ENCODE data around the gene CRABP1. TPM values are rescaled to one million over a fixed set of nuclear protein-coding genes. Genes with fewer than 3 reads are reported as not detected.

CRABP1 gene
- total RNA-seq (2021; ENCODE audit: unreplicated experiment) (0.47 TPM), Bru-seq, nascent RNA (not detected), BruChase-seq, experiment 1, labeled RNA remaining after a 6-hour chase (not detected), BruChase-seq, experiment 2, labeled RNA remaining after a 2-hour chase (percentile 8 among the genes with signal in this experiment)
- not detected in 2 replicates for polyA plus RNA-seq (2012)
- long read RNA-seq = 0 reads

DNA sequence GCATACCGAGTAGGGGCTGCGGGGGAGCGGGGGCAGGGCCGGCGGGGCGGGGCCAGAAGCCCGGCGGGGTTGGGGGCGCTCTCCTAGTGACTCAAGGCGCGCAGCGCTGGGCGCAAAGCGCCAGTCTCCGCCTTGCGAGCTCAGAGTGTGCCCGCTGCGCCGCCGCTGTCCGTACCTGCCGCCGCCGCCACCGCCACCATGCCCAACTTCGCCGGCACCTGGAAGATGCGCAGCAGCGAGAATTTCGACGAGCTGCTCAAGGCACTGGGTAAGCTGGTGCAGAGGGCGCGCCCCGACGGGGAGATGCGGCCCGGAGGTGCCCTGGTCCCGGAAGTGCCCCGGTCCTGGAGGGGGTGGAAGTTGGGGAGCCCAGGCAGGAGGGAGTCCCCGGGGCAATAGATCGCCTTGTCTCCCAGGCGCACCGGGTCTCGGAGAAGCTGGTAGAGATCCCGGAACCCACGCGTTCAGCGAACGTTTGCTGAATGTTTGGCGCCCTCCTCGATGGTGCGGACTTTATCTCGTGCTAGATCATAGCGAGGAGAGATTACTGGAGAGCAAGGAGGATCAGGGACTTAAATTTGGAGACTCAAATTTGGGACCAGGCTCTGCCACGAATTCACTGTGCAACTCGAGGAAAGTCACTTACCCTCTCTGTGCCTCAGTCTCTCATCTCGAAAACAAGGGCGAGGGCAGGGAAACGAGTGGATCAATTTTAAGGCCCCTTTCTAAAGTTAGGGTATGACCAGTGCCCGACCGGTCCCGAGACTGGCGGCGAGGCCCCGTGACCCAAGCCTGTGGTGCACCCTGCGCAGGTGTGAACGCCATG, at the start of gene CRABP1:
CRABP1 (plus strand) TSS at position 123 of the 826 bp plus-strand sequence; CDS start at position 199, 76 bp downstream.
- intact Hi-C loops (cut with micrococcal nuclease) = no loop called here
- H3K27me3 ChIP-seq (ENCODE audit: insufficient read depth, low read length) = peaks cover 15% of the 10 kb centered on the region

More for the DNA sequence above, at the start of gene CRABP1:
- CTCF ChIA-PET = no interaction called here
- Histone ChIP-seq H3K4me3 (replicated peaks in 1 of 2; ENCODE audit: low read depth in 1 of 2, low read length in 2 of 2) (no peak within 1 kb of the TSS), H4K20me1 (ENCODE audit: insufficient read depth) (no peaks in the 10 kb centered on the region), H3K9me3 (ENCODE audit: control insufficient read depth in 1 of 2, insufficient read depth in 1 of 2, low read depth in 1 of 2, low read length in 2 of 2) (no peaks in the 10 kb centered on the region), H3K79me2 (ENCODE audit: insufficient read depth, low read length) (no peaks in the 10 kb centered on the region), H2AFZ (ENCODE audit: low read depth, low read length, poor library complexity, severe bottlenecking) (no peak within 1 kb of the TSS), H3K9me2 (ENCODE audit: insufficient read depth) (no peaks in the 10 kb centered on the region), H3K4me2 (ENCODE audit: low read length) (no peak within 1 kb of the TSS), H3K36me3 (ENCODE audit: control insufficient read depth in 1 of 2, insufficient read depth in 2 of 2, low read length in 2 of 2) (no peaks in the 10 kb centered on the region), H3K4me1 (ENCODE audit: control insufficient read depth in 1 of 2, insufficient read depth in 2 of 2, low read length in 2 of 2) (no peaks in the 10 kb centered on the region), H3K9ac (ENCODE audit: low read length) (no peak within 1 kb of the TSS), H3K27ac (ENCODE audit: low read depth, low read length) (no peak within 1 kb of the TSS)
- POLR2A ChIA-PET = no interaction called here
- RAD21 ChIA-PET (ENCODE audit: low non-redundant PET in 1 of 2, low total read pairs in 2 of 2, uncharacterized antibody in 2 of 2, unreplicated experiment in 2 of 2) = no interaction called here
- DNase-seq (ENCODE audit: low read depth, low spot score) (no peak), ATAC-seq (no peak)
- no TSS peak for BruUV-seq (replicated peaks)
- TF ChIP-seq ELF1 (IDR thresholded peaks at IDR 0.05; ENCODE audit: borderline replicate concordance, low read depth) (no peak), EGR1 (IDR thresholded peaks at IDR 0.05; ENCODE audit: low read depth) (no peak), EZH2phosphoT487 (IDR thresholded peaks at IDR 0.05; ENCODE audit: borderline replicate concordance) (no peak), CTCF (IDR thresholded peaks at IDR 0.05 in 2 of 3, conservative IDR thresholded peaks at IDR 0.05 in 1 of 3; ENCODE audit: borderline replicate concordance in 1 of 3, insufficient read depth in 1 of 3, low read depth in 2 of 3, low read length in 2 of 3) (no peak), SIN3A (IDR thresholded peaks at IDR 0.05; ENCODE audit: low read depth) (no peak), CEBPB (IDR thresholded peaks at IDR 0.05; ENCODE audit: low read depth) (no peak), FOSL1 (IDR thresholded peaks at IDR 0.05; ENCODE audit: low read depth) (no peak)

All from HCT116 (cell line).